Measurements from ENCODE around the gene MSRB2. TPM values are rescaled to one million over a fixed set of nuclear protein-coding genes. Genes with fewer than 3 reads are reported as not detected.
"Not testable (repeated sequence)": the region's sequence is repeated elsewhere in the genome, so short reads cannot be mapped to it uniquely, and the experiment has no call there.

MSRB2 gene
- polyA plus RNA-seq, 3 donors = 19.7 to 37.3 (median 31.6) TPM

- Histone ChIP-seq H3K9me3 (replicated peaks in 1 of 2; ENCODE audit: control insufficient read depth in 1 of 2, insufficient read depth in 1 of 2, low read length in 2 of 2) (no peaks in the 10 kb centered on the region), H3K4me2 (replicated peaks; ENCODE audit: extremely low read depth, low read length, poor library complexity, severe bottlenecking) (no peak overlapping the region), H3K4me1 (ENCODE audit: control insufficient read depth in 1 of 2, insufficient read depth in 2 of 2, low read length in 2 of 2) (no peaks in the 10 kb centered on the region), H3K9ac (ENCODE audit: insufficient read depth, low read length, poor library complexity, severe bottlenecking) (no peak overlapping the region), H3K4me3 (replicated peaks in 1 of 3; ENCODE audit: low read depth in 2 of 3, low read length in 3 of 3) (no peak overlapping the region), H3K27me3 (ENCODE audit: control insufficient read depth in 2 of 2, insufficient read depth in 2 of 2, low read length in 2 of 2) (no peaks in the 10 kb centered on the region), H3K27ac (ENCODE audit: low read depth in 1 of 2, low read length in 2 of 2) (no peak overlapping the region), H3K36me3 (replicated peaks in 1 of 2; ENCODE audit: control insufficient read depth in 1 of 2, insufficient read depth in 2 of 2, low read length in 2 of 2) (no peaks in the 10 kb centered on the region), H2AFZ (ENCODE audit: insufficient read depth, low read depth, low read length, poor library complexity, severe bottlenecking) (no peak overlapping the region), H3K79me2 (ENCODE audit: insufficient read depth, low read length) (no peaks in the 10 kb centered on the region), H4K20me1 (ENCODE audit: insufficient read depth, low read length) (no peaks in the 10 kb centered on the region)
- intact Hi-C loops (cut with micrococcal nuclease) = loop anchor here in 1 of 2 donors (10.0 kb wide), 1 partner anchor 1069 kb away; no protein-coding TSS in a partner anchor
- H3K27ac Mint-ChIP-seq = no peak overlapping the region
- peaks cover 0 to 8% (median 3%) of the 10 kb centered on the region in 7 donors for H3K9me3 Mint-ChIP-seq
- H3K27me3 Mint-ChIP-seq (ENCODE audit: low read depth in 3 of 3) = peaks cover 0 to 3% (median 3%) of the 10 kb centered on the region in 3 donors
- TF ChIP-seq CTCF (IDR thresholded peaks at IDR 0.05) = no peak
- 95% methylated on average over 8 of the region's 20 CpGs for WGBS (ENCODE audit: insufficient coverage)
- peaks cover 4% of the 10 kb centered on the region for H3K4me1 Mint-ChIP-seq
- no peaks in the 10 kb centered on the region for H3K36me3 Mint-ChIP-seq
- H3K4me3 Mint-ChIP-seq = no peak overlapping the region
- DNase-seq = no peak
Measured at GRCh38 chr10:23063973-23064812, 31.2 kb upstream of the MSRB2 start.

- no CpG with 5 or more reads among the region's 2 CpGs for WGBS (ENCODE audit: insufficient coverage)
- not testable (repeated sequence) for H2AFZ ChIP-seq (ENCODE audit: insufficient read depth, low read depth, low read length, poor library complexity, severe bottlenecking); H3K27ac ChIP-seq (ENCODE audit: low read depth in 1 of 2, low read length in 2 of 2); DNase-seq; H3K79me2 ChIP-seq (ENCODE audit: insufficient read depth, low read length); H3K27me3 ChIP-seq (ENCODE audit: control insufficient read depth in 2 of 2, insufficient read depth in 2 of 2, low read length in 2 of 2); H3K36me3 ChIP-seq (replicated peaks in 1 of 2; ENCODE audit: control insufficient read depth in 1 of 2, insufficient read depth in 2 of 2, low read length in 2 of 2); H3K9me3 ChIP-seq (replicated peaks in 1 of 2; ENCODE audit: control insufficient read depth in 1 of 2, insufficient read depth in 1 of 2, low read length in 2 of 2); H3K4me3 Mint-ChIP-seq; H3K36me3 Mint-ChIP-seq; H3K27me3 Mint-ChIP-seq (ENCODE audit: low read depth in 3 of 3); H3K9ac ChIP-seq (ENCODE audit: insufficient read depth, low read length, poor library complexity, severe bottlenecking); H3K4me1 ChIP-seq (ENCODE audit: control insufficient read depth in 1 of 2, insufficient read depth in 2 of 2, low read length in 2 of 2); H3K4me1 Mint-ChIP-seq; H3K4me2 ChIP-seq (replicated peaks; ENCODE audit: extremely low read depth, low read length, poor library complexity, severe bottlenecking); H3K9me3 Mint-ChIP-seq; H3K4me3 ChIP-seq (replicated peaks in 1 of 3; ENCODE audit: low read depth in 2 of 3, low read length in 3 of 3); H4K20me1 ChIP-seq (ENCODE audit: insufficient read depth, low read length); H3K27ac Mint-ChIP-seq
- intact Hi-C loops (cut with micrococcal nuclease) = loop anchor here in 1 of 2 donors (10.0 kb wide), 1 partner anchor 1070 kb away; no protein-coding TSS in a partner anchor
Measured at GRCh38 chr10:23064813-23065114, 30.6 kb upstream of the MSRB2 start.
